Measurements from ENCODE around the gene PAIP2. TPM values are rescaled to one million over a fixed set of nuclear protein-coding genes. Genes with fewer than 3 reads are reported as not detected.

PAIP2 gene
- total RNA-seq, 2 donors from 2014 or later, result 28.0 to 47.5 TPM

DNA sequence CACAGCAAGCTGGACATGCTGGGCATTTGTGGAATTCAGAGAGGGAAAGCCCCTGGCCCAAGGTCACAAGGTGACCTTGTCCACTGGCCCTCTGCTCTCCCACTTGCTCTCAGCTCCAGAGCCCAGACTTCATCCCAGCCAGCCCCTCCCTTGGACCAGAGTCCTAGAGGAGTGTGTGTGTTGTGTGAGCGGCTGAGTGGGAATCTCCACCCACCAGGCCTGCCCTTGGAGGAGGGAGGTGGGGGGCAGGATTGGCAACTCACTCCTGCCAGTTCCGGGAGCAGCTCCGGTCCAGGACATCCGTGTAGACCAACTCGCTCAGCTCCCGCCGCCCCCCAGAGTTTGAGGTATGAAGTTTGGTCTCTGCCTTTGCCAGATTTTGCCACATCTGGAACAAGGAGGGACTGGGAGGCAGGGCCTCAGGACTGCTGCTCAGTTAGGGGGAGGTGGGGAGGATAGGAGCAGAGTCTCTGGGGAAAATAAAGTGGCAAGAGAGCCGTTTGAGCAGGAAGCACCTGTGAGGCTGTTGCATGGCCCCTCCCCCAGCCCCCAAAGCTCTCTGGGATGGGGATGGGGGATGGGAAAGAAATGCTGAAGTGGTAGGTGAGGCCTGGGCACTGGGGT, 46.7 kb downstream of the PAIP2 start:
- ATAC-seq, result peak; percentile 64
- DNase-seq, result peak; percentile 85 to 91
- intact Hi-C loops (cut with DNase I, micrococcal nuclease), result no loop called here

DNA sequence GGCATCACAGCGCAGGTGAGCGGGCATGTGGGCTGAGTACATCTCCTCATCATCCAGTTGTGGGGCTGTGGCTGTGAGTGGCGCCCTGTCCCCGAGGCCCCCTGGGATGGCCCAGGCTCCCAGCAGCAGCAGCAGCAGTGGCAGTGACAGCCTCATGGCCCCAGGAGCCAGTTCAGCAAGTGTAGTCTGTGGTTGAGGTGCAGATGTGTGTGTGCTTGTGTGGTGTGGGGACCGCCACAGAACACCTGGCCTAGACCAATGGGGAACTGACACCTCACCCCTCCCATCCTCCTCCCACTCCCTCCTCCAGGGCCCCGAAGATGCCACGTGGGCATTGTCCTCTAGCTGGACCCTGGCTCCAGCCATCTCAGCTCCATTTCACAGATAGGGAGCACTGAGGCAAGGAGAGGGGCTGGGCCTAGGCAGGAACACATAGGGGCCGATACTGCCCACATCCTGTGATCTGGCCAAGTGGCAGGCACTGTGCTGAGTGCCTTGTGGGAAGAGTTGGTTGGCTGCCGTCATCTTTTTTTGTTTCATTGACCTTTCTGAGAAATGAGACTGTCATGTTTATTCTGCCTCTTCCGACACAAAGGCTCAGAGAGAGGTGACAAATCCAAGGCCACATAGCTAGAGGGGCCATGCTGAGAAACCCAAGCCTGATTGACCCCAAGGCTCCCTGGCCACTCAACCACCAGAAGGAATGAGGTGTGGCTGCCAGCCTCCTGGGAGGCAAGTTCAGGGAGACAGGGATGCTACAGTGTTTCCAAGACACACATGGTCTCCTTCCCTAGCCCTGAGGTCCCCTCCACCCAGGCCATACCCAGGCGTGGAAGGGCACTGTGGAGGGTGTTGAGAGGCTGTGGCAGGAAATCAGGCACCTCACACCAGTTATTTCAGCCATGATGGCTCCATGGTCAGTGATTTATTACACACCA, 48.3 kb downstream of the PAIP2 start, which contains the start of gene MZB1:
Gene MZB1, minus strand, starts transcription at position 213 of the 938 bp plus-strand sequence. Its CDS starts 57 bp downstream, at position 156.
- DNase-seq, result peak in 1 of 2 donors; percentile 68
- no peak for ATAC-seq
- intact Hi-C loops (cut with DNase I, micrococcal nuclease), result no loop called here

DNA sequence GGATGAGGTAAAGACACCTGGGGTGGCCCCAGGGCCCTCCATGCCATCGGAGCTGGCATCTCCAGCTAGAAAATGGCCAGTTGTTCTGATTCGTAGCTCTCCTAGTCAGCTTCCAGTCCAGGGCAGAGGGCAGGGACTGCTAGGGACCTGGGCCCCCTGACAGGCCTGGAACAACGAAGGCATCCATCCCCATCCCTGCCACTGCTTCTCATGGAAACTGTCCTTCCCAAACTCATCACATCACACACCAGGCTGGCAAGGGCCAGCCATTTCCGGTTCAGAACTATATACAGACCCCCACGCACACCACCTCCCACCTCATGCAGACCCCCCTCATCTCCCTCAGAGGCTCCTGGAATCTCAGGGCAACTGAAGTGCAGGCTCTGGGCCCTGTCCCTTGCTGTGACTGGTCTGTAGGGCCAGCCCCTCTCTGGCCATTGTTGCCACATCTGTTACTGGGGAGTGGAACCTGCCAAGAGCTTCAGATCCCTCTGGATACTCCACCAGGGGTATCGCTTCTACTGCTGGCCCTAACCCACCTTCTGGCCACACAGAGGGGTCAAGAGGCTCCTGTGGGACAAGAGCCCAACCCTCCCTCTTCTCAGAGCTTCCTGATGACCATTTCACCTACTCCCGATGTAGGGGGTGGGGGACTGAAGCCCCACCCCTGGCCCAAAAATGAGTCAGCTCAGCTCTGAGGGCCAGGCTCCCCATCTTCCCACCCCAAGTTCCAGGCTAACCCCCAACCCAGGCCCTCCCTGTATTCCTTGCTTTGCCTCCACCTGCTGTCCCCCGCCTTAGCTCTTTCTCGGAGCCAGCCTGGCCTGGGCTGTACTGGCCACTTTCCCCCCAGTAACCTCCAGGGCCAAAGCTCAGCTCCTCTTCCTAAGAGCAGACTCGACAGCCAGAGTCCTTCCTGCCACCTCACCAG, 49.2 kb downstream of the PAIP2 start:
- ATAC-seq, result no peak
- no peak for DNase-seq
- intact Hi-C loops (cut with DNase I, micrococcal nuclease), result no loop called here

DNA sequence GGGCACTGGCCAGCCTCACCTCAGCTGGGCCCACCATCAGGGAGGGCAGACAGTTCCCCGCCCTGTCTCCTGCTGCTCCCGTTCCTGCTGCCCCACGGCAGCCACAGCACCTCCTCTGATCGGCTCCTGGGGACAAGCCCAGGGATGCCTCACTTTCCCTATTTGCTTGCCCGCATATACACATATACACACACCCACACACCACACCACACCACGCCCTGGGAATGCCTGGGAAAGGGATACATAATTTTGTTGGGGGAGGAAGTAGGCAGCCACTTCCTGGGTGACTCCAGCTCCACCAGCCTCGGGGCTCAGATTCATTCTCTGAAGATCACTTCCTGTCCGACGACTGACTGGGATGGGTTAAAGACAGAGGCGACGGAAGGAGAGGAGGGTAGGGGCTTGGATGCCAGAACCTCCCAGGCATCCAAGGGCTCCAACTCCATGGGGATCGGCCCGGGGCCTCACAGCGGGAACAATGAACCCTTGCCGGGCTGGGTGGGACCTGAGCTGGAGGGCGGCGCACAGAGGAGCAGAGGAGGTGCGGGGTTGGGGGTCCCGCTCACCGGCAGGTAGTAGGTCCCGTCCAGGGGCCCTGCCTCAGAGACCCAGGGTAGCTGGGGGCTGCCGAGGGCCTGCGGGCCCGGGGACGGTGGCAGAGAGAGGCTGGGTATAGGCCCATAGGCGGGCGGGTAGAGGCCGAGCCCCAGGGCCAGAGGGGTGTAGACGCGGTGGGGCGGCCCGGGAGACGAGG, 50.1 kb downstream of the PAIP2 start:
- DNase-seq (peak; percentile 65 to 82), ATAC-seq (peak; percentile 54)
- intact Hi-C loops (cut with DNase I, micrococcal nuclease), result no loop called here

DNA sequence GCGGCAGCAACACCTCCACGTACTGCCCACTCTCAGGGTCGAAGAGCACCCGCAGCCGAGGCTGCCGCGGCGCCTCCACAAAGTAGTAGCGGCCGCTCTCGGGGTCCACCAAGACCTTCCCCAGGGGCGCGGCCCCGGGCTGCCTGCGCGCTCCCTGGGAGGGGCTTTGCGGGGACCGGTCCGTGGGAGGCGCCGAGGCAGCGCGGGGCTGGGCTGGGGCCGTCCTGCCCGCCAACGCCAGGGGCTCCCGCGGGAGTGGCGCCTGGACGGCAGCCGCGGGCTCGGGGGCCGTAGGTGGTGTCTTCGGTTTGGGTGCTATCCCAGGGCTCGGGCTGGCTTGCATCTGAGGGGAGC, 50.6 kb downstream of the PAIP2 start:
- peak; percentile 44 for ATAC-seq
- no peak for DNase-seq
- intact Hi-C loops (cut with DNase I, micrococcal nuclease), result no loop called here

GRCh38 chr5:139392678-139393496, 51.2 kb downstream of the PAIP2 start:
- intact Hi-C loops (cut with DNase I, micrococcal nuclease), result no loop called here
- ATAC-seq (peak; percentile 64), DNase-seq (peak; percentile 75 to 88)

GRCh38 chr5:139393497-139394122, 52.0 kb downstream of the PAIP2 start:
- intact Hi-C loops (cut with DNase I, micrococcal nuclease), result no loop called here
- ATAC-seq (no peak), DNase-seq (no peak)

DNA sequence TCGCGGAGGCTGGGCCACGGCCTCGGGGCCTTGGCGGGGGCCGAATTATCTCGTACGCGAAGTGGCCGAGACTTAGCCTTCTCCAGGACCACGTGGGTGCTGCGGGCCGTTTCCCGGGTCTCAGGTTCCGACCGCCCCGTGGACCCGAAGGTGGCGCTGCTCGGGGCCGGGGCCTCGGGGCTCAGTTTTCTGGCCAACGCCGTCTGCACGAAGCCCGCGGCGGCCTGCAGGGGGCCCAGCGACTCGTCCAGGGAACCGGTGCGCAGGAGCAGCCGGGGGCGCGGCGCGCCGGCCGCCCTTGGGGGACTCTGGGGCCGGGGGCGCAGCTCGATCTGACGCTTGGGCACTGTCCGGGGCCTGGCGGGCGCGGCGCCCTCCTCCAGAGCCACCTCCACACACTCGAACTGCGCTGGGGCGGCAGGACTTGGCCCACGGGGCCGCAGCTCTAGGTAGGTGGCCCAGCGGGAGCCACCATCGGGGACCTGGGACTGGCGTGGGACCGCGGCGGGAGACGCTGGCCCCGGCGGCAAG, 52.5 kb downstream of the PAIP2 start:
- intact Hi-C loops (cut with DNase I, micrococcal nuclease), result no loop called here
- ATAC-seq (no peak), DNase-seq (no peak)

DNA sequence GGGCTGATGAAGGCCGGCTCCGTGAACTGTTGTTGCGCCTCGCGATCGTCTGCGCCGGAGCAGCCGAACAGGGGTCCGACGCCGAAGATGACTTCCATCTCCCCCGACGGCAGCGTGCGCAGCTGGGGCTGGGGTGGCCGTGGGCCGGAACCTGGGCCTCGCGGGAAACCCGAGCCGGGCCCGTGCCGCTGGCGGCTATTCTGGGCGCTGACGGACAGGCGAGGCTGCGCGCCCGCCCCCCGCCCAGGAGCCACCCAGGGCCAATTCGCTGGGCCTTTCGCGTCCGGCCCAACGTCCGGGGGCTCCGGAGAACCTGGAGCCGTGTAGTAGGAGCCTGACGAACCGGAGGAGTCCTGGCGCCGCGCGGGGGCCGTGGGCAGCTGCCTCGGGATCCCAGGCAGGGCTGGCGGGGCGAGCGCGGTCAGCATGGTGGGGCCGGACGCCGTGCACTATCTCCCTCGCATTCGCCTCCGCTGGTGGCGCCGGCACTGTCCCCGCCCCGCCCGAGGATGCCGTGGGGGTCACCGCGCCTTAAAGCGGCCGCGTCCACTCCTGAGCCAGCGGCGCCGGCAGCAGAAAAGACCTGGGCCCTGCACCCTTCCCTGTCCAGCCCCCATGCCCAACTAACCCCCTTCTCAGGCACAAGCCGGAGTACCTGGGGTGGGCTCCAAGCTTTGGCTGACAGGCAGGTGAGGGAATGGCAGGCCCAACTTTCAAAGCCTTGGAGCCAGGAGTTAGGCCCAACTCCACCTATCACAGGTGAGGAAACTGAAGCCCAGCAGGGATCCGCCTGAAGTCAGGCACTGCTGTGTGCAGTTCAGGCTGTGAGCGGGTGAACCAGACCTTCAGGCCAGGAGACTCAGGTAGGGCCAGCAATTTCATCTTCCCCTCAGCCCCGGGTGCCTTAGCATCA, 53.3 kb downstream of the PAIP2 start, which contains the start of gene PROB1:
Gene PROB1, minus strand, starts transcription at position 451 of the 913 bp plus-strand sequence. Its CDS starts 23 bp downstream, at position 428.
- ATAC-seq, result no peak
- intact Hi-C loops (cut with DNase I, micrococcal nuclease), result no loop called here
- no peak for DNase-seq

- ATAC-seq (no peak), DNase-seq (no peak)
- intact Hi-C loops (cut with DNase I, micrococcal nuclease), result no loop called here
These were observed 54.4 kb downstream of the PAIP2 start for GRCh38 chr5:139395844-139396640.

DNA sequence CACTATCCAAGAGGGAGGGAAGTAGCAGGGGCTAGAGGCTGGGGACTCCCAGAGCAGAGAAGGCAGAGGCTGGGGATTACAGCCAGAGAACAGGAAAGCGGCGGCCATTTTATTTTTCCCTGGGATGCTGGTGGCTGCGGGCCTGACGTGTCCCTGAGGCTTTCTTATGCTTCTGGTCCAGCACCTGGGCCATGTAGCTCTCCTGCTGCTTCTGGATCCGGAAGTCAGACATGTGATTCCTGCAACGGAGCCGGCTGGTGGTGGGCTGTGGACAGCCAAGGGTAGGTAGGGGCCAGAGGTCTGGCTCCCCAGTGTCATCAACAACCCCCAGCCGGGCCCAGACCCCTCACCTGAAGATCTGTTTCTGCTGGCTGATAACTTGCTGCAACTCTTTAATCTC, 55.0 kb downstream of the PAIP2 start:
- intact Hi-C loops (cut with DNase I, micrococcal nuclease), result no loop called here
- DNase-seq, result no peak
- ATAC-seq, result no peak

DNA sequence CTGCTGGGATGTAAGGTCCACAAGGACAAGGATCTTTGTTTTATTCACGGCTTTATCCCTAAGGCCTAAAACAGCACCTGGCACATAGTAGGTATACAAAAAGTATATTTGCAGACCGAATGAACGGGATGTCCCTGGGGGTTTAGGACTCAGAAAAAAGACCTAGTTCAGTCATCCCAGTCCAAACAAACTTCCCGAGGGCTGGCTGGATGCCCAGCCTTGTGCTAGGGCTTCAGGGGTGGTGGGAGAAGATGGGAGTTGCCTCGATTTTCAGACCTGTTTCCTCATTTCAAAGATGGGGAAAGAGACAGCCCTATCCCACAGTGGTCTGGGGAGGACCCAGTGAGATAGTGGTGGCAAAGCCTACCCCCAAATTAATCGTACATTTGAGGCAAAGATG, 56.3 kb downstream of the PAIP2 start:
- DNase-seq, result no peak
- intact Hi-C loops (cut with DNase I, micrococcal nuclease), result no loop called here
- ATAC-seq, result no peak

DNA sequence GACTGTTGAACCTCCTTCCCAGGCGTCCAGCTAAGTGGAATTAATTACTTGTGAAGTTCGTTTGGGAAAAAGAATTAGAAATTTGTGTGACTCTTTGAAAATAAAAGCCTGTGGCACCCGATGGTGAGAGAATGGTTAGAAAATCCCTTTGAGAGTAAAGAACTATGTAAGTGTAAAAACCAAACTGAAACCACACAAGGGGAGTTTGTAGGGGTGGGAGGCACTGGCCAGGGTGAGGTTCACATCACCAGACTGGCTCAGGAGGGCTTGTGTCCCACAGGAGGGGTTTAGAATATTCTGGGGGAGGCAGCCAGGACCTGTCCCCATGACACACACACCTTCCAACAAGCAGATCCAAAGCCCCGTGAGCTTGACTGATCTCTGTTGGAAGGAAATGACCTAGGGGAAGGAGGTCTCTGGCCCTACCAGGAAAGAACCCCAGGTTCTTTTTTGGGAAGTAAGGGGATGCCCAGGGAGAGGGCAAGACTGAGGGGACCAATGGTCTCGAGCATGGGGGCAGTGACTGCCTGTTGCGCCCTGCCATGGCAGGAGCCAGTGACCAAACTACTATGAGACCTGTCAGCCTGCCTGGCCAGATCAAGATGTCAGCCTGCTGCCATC, 58.0 kb downstream of the PAIP2 start:
- no peak for ATAC-seq
- no peak for DNase-seq
- intact Hi-C loops (cut with DNase I, micrococcal nuclease), result no loop called here

GRCh38 chr5:139401546-139401945, 59.9 kb downstream of the PAIP2 start:
- ATAC-seq (no peak), DNase-seq (no peak)
- intact Hi-C loops (cut with DNase I, micrococcal nuclease), result no loop called here
